ENCODE results near the gene NAV3.

The NAV3 gene

GRCh38 chr12:77928078-77928477, 97.4 kb downstream of the NAV3 start:
- DNase-seq (ENCODE audit: low read depth in 3 of 3) = no peak

- DNase-seq (ENCODE audit: low read depth in 3 of 3) = no peak
Measured at GRCh38 chr12:77932216-77932615, 101.5 kb downstream of the NAV3 start.

GRCh38 chr12:77938301-77938700, 107.6 kb downstream of the NAV3 start:
- DNase-seq (ENCODE audit: low read depth in 3 of 3) = no peak

- DNase-seq (ENCODE audit: low read depth in 3 of 3) = no peak
Measured at GRCh38 chr12:77940011-77940423, 109.3 kb downstream of the NAV3 start.

GRCh38 chr12:77940567-77940966, 109.9 kb downstream of the NAV3 start:
- no peak for DNase-seq (ENCODE audit: low read depth in 3 of 3)

- DNase-seq (ENCODE audit: low read depth in 3 of 3) = no peak
Measured at GRCh38 chr12:77941401-77941800, 110.7 kb downstream of the NAV3 start.

- no peak for DNase-seq (ENCODE audit: low read depth in 3 of 3)
Measured at GRCh38 chr12:77943466-77943865, 112.8 kb downstream of the NAV3 start.

GRCh38 chr12:77946541-77947061, 115.9 kb downstream of the NAV3 start:
- DNase-seq (ENCODE audit: low read depth in 3 of 3) = no peak

GRCh38 chr12:77947330-77947729, 116.6 kb downstream of the NAV3 start:
- DNase-seq (ENCODE audit: low read depth in 3 of 3) = no peak

GRCh38 chr12:77947746-77948145, 117.1 kb downstream of the NAV3 start:
- DNase-seq (ENCODE audit: low read depth in 3 of 3) = no peak

GRCh38 chr12:77949943-77950342, 119.2 kb downstream of the NAV3 start:
- DNase-seq (ENCODE audit: low read depth in 3 of 3) = no peak

GRCh38 chr12:77953528-77954205, 123.0 kb downstream of the NAV3 start:
- DNase-seq (ENCODE audit: low read depth in 3 of 3) = no peak

- DNase-seq (ENCODE audit: low read depth in 3 of 3) = no peak
Measured at GRCh38 chr12:77954206-77954555, 123.5 kb downstream of the NAV3 start.

GRCh38 chr12:77957062-77957461, 126.4 kb downstream of the NAV3 start:
- DNase-seq (ENCODE audit: low read depth in 3 of 3) = no peak

GRCh38 chr12:77963576-77964178, 133.0 kb downstream of the NAV3 start:
- no peak for DNase-seq (ENCODE audit: low read depth in 3 of 3)

GRCh38 chr12:77965790-77966189, 135.1 kb downstream of the NAV3 start:
- DNase-seq (ENCODE audit: low read depth in 3 of 3) = no peak

GRCh38 chr12:77968021-77968420, 137.3 kb downstream of the NAV3 start:
- DNase-seq (ENCODE audit: low read depth in 3 of 3) = no peak

GRCh38 chr12:77968571-77968970, 137.9 kb downstream of the NAV3 start:
- no peak for DNase-seq (ENCODE audit: low read depth in 3 of 3)

GRCh38 chr12:77973579-77973978, 142.9 kb downstream of the NAV3 start:
- DNase-seq (ENCODE audit: low read depth in 3 of 3) = no peak

- no peak for DNase-seq (ENCODE audit: low read depth in 3 of 3)
Measured at GRCh38 chr12:77974645-77975044, 144.0 kb downstream of the NAV3 start.

GRCh38 chr12:77979597-77980250, 149.0 kb downstream of the NAV3 start:
- no peak for DNase-seq (ENCODE audit: low read depth in 3 of 3)

- no peak for DNase-seq (ENCODE audit: low read depth in 3 of 3)
Measured at GRCh38 chr12:77980782-77981181, 150.1 kb downstream of the NAV3 start.

GRCh38 chr12:77983859-77984258, 153.2 kb downstream of the NAV3 start:
- no peak for DNase-seq (ENCODE audit: low read depth in 3 of 3)
